ENCODE results near the gene SLC22A23. TPM values are rescaled to one million over a fixed set of nuclear protein-coding genes. Genes with fewer than 3 reads are reported as not detected.

SLC22A23 gene
- total RNA-seq, 2 experiments from 2014 or later: 0.75 to 0.83 TPM

DNA sequence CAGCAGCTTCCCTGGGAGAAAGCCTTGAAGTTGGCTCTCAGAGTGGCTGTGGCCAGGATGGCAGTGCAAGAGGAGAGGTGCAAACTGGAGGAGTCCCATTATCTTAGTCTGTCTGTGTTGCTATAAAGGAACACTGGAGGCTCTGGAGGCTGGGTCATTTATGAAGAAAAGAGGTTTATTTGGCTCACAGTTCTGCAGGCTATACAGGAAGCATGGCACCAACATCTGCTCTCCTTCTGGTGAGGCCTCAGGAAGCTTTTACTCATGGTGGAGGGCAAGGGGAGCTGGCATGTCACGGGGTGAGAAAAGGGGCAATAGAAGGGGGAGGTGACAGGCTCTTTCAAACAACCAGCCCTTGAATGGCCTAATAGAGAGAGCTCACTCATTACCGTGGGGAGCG, 151.0 kb downstream of the SLC22A23 start:
- Mint-ChIP-seq H3K27ac (no peak overlapping the region), H3K4me3 (no peak overlapping the region), H3K36me3 (ENCODE audit: low read depth) (no peaks in the 10 kb centered on the region), H3K4me1 (no peaks in the 10 kb centered on the region), H3K27me3 (peaks cover 9% of the 10 kb centered on the region), H3K9me3 (peaks cover 4% of the 10 kb centered on the region)
- no peak for DNase-seq
- CTCF ChIA-PET: no interaction called here
- POLR2A ChIA-PET: no interaction called here

DNA sequence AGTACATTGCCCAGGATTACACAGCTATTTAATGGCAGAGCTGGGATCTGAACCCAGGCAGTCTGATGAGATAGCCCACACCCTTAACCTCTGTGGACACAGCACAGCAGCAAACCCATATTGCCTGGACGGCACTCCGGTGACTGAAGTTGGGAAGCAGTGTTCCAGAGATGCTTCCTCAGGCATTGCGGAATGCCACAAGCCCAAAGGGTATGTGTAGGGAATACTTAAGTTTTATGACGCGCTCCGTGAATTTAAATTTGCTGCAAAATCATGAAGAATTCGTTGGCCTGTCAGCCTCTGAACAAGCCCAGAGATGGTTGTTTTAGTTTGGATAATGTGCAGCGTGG, 151.7 kb downstream of the SLC22A23 start:
- Mint-ChIP-seq H3K27ac (no peak overlapping the region), H3K9me3 (peaks cover 4% of the 10 kb centered on the region), H3K4me3 (no peak overlapping the region), H3K4me1 (no peaks in the 10 kb centered on the region), H3K36me3 (ENCODE audit: low read depth) (no peaks in the 10 kb centered on the region), H3K27me3 (peaks cover 9% of the 10 kb centered on the region)
- DNase-seq: no peak
- POLR2A ChIA-PET: no interaction called here
- CTCF ChIA-PET: no interaction called here

DNA sequence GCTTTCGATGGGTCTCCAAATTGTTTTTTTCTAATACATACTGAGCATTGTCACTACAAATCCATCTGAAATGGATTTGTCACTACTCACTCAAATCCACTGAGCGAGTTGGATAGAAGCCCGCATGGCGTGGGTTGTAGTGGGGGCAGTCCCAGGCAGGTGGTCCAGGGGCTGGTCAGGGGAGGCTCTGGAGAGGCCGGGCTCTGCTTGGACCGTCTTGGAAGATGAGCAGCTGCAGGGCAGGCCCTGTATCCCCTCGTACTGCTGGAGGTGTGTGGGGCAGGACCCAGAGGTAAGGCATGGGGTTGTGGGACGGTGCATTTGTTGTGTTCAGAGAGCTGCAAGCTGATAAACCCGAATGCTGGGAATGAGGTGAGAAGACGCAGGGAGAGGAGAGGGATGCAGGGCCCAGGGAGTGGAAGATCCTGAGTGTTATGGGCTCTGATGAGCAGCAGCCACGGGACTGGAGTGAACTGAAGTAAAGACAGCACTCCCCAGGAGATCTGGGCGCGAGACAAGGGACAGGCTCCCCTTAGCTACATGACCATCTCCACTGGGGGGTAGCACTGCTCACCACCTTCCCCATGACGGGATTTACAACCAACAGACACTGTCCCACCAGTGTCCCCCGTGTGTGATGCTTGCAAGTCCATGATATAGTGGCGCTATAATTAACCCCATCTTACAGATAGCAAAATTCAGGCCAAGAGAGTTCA, 152.2 kb downstream of the SLC22A23 start:
- no peak for DNase-seq
- CTCF ChIA-PET: no interaction called here
- Mint-ChIP-seq H3K9me3 (peaks cover 4% of the 10 kb centered on the region), H3K4me3 (no peak overlapping the region), H3K27me3 (peaks cover 9% of the 10 kb centered on the region), H3K4me1 (no peaks in the 10 kb centered on the region), H3K27ac (no peak overlapping the region), H3K36me3 (ENCODE audit: low read depth) (no peaks in the 10 kb centered on the region)
- POLR2A ChIA-PET: no interaction called here

DNA sequence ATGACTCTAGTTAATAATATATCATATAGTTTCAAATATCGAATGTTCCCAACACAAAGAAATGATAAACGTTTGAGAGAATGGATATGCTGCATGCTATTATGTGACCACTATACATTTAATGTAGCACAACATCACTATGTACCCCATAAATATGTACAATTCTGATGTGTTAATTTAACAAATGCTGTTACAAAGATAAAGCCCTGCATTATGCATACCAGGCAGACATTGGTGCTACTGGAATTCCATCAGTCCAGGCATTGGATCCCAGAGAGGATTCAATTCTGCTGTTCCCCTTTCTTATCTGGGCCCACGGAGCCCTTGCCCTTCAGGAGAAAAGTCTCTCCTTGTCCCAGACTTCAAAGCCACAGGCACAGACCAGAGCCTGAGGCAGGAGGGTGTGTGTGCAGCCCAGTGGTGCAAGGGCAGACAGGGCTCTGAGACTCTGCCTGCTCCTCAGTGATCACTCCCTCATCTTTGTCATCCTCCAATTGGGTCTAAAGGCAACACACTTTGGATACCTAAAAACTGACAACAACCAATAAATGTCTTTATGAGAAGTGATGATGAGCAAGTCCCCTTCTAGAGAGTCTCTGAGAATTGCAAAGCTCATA, 152.9 kb downstream of the SLC22A23 start:
- DNase-seq: no peak
- Mint-ChIP-seq H3K4me1 (no peaks in the 10 kb centered on the region), H3K9me3 (peaks cover 4% of the 10 kb centered on the region), H3K27ac (no peak overlapping the region), H3K36me3 (ENCODE audit: low read depth) (no peaks in the 10 kb centered on the region), H3K4me3 (no peak overlapping the region), H3K27me3 (peaks cover 9% of the 10 kb centered on the region)
- ChIA-PET CTCF (no interaction called here), POLR2A (no interaction called here)

DNA sequence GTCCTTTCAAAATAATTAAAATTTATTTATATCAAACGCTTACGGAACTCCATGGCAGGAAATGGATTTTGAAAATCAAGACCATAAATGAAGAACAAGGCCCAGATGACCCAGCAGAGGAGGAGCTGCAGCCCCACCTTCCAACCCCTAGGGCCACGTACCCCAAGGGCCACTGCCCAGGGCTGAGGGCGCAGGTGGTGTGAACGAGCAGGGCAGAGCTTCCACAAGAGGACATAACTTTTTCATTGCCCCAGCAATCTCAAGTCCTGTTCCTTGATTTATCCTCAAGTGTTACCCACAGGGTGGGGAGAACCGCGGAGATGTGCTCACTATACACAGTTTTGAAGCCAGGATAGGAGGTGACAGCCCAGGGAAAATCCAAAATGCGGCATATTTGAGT, 155.3 kb downstream of the SLC22A23 start:
- H3K36me3 Mint-ChIP-seq (ENCODE audit: low read depth): no peaks in the 10 kb centered on the region
- DNase-seq: no peak
- POLR2A ChIA-PET: no interaction called here
- H3K9me3 Mint-ChIP-seq: peaks cover 4% of the 10 kb centered on the region
- H3K4me1 Mint-ChIP-seq: no peaks in the 10 kb centered on the region
- H3K27ac Mint-ChIP-seq: no peak overlapping the region
- CTCF ChIA-PET: no interaction called here
- H3K27me3 Mint-ChIP-seq: peaks cover 9% of the 10 kb centered on the region
- no peak overlapping the region for H3K4me3 Mint-ChIP-seq

DNA sequence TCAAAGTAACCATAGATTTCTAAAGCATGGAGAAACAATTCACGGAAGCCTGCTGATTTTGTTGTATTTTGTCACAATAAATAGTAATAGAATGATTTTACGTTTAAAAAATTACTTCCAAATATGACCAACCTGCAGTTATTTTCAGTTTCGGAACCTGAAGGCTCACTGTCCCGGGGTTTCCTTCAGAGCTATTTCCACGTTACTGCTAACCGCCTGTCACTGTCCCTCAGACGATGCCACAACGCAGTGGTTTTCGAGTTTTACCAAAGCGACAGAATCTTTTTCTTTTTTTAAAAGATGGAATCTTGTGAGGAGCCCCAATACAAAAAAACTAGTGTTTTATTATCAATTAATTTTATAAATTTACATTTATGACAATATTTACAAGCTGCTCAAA, 157.6 kb downstream of the SLC22A23 start:
- DNase-seq: no peak
- Mint-ChIP-seq H3K36me3 (ENCODE audit: low read depth) (no peaks in the 10 kb centered on the region), H3K27ac (no peak overlapping the region), H3K4me3 (no peak overlapping the region), H3K27me3 (peaks cover 9% of the 10 kb centered on the region), H3K9me3 (no peaks in the 10 kb centered on the region), H3K4me1 (no peaks in the 10 kb centered on the region)
- POLR2A ChIA-PET: no interaction called here
- CTCF ChIA-PET: no interaction called here

DNA sequence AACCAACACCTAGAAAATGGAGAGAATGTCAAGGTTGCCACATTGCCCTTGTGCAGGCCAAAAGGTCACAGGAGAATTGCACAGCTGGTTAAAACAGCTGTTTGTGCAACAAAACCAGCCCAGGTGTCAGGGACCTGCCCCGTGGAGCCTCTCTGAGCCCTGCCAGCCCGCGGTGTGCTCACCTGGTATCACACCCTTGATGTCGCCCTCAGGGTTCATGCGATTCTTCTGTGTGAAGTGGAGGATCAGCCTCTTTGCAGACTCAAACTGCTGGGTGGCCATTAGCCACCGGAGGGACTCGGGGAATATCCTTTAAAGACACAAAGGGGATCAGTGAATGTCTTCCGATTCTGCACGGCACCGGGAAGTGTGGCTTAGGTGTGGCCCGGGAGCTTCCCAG, 158.9 kb downstream of the SLC22A23 start:
- no peak for DNase-seq
- CTCF ChIA-PET: no interaction called here

DNA sequence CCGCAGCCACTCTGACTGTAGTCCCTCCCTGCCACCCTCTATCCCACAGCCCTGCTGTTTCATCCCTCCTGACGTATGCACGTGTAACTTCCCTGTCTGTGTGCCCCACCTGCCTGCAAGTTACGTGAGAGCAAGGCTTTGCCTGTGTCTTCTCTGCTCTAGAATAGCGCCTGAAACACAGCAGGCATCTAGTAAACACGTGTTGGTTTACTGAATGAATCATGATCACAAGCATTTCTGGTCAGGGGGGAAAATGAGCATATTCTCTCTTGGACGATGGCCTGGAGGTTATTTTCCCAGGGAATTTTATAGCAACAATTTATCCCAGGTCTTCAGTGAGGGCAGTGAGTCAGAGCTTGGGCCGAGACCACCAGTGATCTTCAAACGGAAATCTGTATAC, 159.8 kb downstream of the SLC22A23 start:
- no peaks in the 10 kb centered on the region for H3K4me1 Mint-ChIP-seq
- H3K36me3 Mint-ChIP-seq (ENCODE audit: low read depth): no peaks in the 10 kb centered on the region
- peaks cover 3% of the 10 kb centered on the region for H3K27me3 Mint-ChIP-seq
- no peak overlapping the region for H3K4me3 Mint-ChIP-seq
- ChIA-PET CTCF (interaction anchor here (0.9 kb wide), 1 partner anchor 17 kb away, joined by 3 read pairs; no protein-coding TSS in a partner anchor), POLR2A (no interaction called here)
- no peak overlapping the region for H3K27ac Mint-ChIP-seq
- DNase-seq: no peak
- H3K9me3 Mint-ChIP-seq: no peaks in the 10 kb centered on the region

More for the DNA sequence above, 158.9 kb downstream of the SLC22A23 start:
- no peak overlapping the region for H3K4me3 Mint-ChIP-seq
- no peaks in the 10 kb centered on the region for H3K4me1 Mint-ChIP-seq
- peaks cover 7% of the 10 kb centered on the region for H3K27me3 Mint-ChIP-seq
- POLR2A ChIA-PET: no interaction called here
- no peaks in the 10 kb centered on the region for H3K9me3 Mint-ChIP-seq
- no peaks in the 10 kb centered on the region for H3K36me3 Mint-ChIP-seq (ENCODE audit: low read depth)
- no peak overlapping the region for H3K27ac Mint-ChIP-seq

DNA sequence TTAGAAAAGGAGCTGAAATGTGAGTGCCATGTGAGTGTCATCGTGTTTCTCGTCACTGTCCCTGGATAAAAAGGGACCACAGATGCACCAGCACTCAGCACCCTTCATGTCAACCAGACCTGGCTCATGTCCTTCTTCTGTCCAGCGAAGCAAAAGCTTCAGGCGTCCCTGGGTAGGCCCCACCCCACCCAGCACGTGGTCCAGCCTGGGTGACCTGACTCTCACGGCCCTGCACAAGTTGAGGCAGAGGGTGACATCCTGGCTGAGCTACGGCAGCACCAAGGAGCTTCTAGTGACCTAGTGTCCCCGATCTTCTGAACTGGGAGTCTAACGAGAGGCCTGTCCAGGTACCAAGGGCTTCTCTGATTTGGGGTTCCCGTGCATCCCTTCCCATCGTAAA, 160.3 kb downstream of the SLC22A23 start:
- no peak overlapping the region for H3K27ac Mint-ChIP-seq
- H3K36me3 Mint-ChIP-seq (ENCODE audit: low read depth): no peaks in the 10 kb centered on the region
- peaks cover 2% of the 10 kb centered on the region for H3K27me3 Mint-ChIP-seq
- no peak for DNase-seq
- ChIA-PET POLR2A (no interaction called here), CTCF (interaction anchor here (0.9 kb wide), 1 partner anchor 17 kb away, joined by 3 read pairs; no protein-coding TSS in a partner anchor)
- H3K9me3 Mint-ChIP-seq: no peaks in the 10 kb centered on the region
- H3K4me1 Mint-ChIP-seq: no peaks in the 10 kb centered on the region
- no peak overlapping the region for H3K4me3 Mint-ChIP-seq

DNA sequence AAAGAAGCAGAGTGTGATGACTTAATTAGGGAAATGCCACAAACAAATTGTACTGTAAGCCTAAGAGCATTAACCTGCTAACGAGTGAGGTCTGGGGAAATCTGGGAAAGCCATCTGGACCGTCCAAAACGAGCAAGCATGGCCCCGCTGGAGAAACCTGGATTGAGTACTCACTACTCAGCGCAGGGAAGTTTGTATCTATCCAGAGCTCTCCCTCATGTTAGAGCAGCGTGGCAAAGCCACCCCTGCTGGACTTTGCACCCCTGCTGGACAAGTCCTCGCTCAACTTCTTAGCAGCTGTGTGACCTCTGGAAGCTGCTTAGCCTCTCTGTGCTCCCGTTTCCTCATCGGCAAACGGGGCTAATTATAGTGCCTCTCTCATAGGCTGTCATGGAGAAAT, 160.8 kb downstream of the SLC22A23 start:
- no peaks in the 10 kb centered on the region for H3K9me3 Mint-ChIP-seq
- H3K4me1 Mint-ChIP-seq: no peaks in the 10 kb centered on the region
- no peak for DNase-seq
- CTCF ChIA-PET: no interaction called here
- no peaks in the 10 kb centered on the region for H3K36me3 Mint-ChIP-seq (ENCODE audit: low read depth)
- H3K4me3 Mint-ChIP-seq: no peak overlapping the region
- POLR2A ChIA-PET: no interaction called here
- no peaks in the 10 kb centered on the region for H3K27me3 Mint-ChIP-seq
- H3K27ac Mint-ChIP-seq: no peak overlapping the region

DNA sequence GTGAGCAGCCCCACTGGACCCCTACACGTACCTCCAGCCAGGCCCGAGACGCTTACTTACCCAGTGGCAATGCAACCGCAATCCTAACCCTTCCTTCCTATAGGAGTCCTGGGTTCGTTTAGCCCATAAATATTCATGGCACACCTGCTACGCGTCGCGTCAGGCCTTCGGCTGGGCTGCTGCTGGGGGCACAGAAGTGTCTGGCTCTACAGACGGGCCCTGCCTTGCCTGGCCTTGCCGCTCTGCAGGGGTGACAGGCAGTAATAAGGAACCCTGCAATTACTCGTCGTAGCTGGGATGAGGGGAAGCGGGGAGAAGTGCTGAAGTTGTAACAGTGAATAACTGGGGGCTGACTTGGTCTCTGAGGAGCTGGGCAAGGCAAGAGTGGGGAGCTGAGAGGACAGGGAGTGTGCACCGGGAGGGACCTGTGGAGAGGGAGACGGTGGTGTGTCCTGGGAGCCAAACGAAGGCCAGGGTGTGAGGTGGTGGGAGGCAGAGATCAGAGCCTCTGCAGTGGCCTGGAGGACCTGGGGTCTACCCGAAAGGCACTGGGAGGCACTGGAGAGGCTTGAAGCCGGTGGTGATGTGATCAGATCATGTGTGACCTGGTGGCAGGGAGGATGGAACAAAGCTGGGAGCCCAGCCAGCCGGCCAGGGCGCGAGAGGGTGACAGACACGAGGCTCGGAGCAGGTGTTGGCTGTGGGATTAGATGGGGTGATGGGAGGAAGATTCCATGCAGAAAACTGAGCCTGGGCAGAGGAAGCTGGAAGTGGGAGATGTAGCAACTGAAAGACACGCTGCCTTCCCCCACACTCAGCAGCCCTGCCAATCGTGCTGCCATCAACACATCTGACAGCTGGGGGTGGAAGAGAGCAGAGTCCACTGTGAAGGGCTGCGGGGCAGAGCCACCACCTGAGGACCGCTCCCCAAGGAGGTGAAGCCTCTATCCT, 161.7 kb downstream of the SLC22A23 start:
- Mint-ChIP-seq H3K27me3 (no peaks in the 10 kb centered on the region), H3K9me3 (no peaks in the 10 kb centered on the region), H3K4me1 (no peaks in the 10 kb centered on the region), H3K36me3 (ENCODE audit: low read depth) (no peaks in the 10 kb centered on the region), H3K27ac (no peak overlapping the region), H3K4me3 (no peak overlapping the region)
- ChIA-PET CTCF (interaction anchor here (1.1 to 1.2 kb wide), 2 partner anchors 16 to 44 kb away, joined by 3 read pairs; no protein-coding TSS in a partner anchor), POLR2A (no interaction called here)
- DNase-seq: no peak

DNA sequence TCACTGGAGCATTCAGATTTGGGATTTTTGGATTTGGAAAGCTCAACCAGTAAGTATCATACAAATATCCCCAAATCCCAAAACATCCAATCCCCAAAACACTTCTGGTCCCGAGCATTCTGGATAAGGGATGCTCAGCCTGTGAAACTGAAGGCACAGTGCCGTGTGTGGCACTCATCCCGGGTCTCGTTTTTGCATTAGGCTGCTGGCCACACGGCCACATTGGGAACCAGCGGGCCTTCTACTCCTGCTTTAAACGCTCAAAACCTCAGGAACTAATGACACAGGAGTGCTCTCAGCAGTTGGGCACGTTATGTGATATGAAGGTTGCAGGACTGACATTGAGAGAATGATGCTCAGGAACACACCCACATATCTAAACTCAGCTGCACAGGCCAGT, 162.5 kb downstream of the SLC22A23 start:
- Mint-ChIP-seq H3K27me3 (no peaks in the 10 kb centered on the region), H3K4me3 (no peak overlapping the region), H3K36me3 (ENCODE audit: low read depth) (no peaks in the 10 kb centered on the region), H3K27ac (no peak overlapping the region), H3K9me3 (no peaks in the 10 kb centered on the region), H3K4me1 (no peaks in the 10 kb centered on the region)
- ChIA-PET POLR2A (no interaction called here), CTCF (interaction anchor here (1.1 to 1.2 kb wide), 2 partner anchors 15 to 43 kb away, joined by 3 read pairs; no protein-coding TSS in a partner anchor)
- DNase-seq: no peak
